GM19240 (cell line): ENCODE data around the gene NANOS1.
A peak's percentile ranks its signal among the peaks of the same experiment; 100 is the strongest.
"Not testable (repeated sequence)": the region's sequence is repeated elsewhere in the genome, so short reads cannot be mapped to it uniquely, and the experiment has no call there.

Experiments used
- DNase-seq: peaks from one replicate; pipeline ENCODE4 v3.0.0; 2011; ENCODE audit warnings: low spot score; ENCODE audit not compliant: insufficient read length

Gene NANOS1

GRCh38 chr10:119006451-119007210 is 22.9 kb upstream of the NANOS1 start:
- no peak for DNase-seq

DNA sequence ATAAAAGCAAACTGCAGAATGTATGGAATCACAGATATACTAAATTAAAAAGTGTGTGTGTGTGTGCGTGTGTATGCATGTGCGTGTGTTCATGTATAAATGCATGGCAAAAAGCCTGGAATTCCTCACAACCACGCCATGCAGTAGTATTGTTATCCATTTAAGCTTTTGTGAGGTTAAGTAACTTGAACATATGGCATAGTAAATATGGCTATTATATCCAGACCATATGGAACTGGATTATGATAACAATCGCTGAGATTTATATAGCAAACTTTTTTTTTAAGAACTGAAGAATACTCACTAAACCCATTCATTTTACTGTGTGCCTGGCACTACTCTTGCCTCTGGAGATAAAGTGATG is 22.3 kb upstream of the NANOS1 start:
- no peak for DNase-seq

DNA sequence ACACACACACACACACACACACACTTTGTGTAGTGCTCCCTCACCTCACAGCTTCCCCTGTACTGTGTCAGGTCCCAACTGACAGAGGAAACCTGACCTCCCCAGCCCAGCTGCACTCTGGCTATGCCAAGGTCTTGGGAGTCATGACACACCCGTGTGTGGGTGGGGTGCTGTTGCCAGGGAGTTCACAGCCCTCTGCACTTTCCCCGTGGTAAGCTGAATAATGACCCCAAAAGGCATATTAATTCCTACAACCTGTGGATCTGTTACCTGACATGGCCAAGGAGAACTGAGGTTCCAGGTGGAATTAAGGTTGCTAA is 8.9 kb upstream of the NANOS1 start:
- no peak for DNase-seq

DNA sequence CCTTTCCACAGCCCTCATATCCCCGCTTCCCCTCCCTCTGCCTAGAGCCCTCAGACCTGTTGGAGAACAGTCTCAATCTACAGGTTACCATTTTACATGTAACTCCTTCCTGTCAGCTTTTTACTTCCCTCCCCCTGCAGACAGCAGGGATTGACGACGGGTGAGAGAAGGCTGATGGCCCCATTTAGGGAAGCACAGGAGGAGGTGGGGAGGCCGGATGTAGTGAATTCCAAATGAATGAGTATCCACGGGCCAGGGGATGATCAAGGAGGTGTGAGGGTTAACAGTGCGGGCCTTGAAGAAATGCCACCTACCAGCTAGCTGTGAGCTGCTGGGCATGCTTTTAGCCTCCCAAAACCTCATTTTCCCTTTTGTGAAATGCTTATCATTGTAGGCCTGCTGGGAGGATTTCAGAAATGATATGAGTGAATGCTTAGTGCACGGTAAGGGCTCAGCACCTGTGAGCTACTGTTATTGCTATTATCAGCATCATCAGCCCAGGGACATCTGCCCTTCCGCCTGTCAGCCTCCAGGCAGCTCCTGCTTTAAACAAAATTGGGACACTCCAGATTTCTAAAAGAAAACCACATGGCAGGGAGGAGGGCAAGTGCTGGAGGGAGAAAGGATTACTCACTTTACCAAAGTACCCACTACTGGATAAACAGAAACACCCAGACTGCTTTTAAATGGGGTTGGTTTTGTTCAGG is 6.5 kb upstream of the NANOS1 start:
- no peak for DNase-seq

- no peak for DNase-seq
These were observed 6.0 kb upstream of the NANOS1 start for GRCh38 chr10:119023553-119023868.

- DNase-seq, result no peak
These were observed 4.6 kb upstream of the NANOS1 start for GRCh38 chr10:119024882-119025281.

GRCh38 chr10:119025336-119025735 is 4.2 kb upstream of the NANOS1 start:
- DNase-seq, result no peak

GRCh38 chr10:119025776-119026175 is 3.7 kb upstream of the NANOS1 start:
- DNase-seq, result no peak

GRCh38 chr10:119026301-119027110 is 3.0 kb upstream of the NANOS1 start:
- no peak for DNase-seq

DNA sequence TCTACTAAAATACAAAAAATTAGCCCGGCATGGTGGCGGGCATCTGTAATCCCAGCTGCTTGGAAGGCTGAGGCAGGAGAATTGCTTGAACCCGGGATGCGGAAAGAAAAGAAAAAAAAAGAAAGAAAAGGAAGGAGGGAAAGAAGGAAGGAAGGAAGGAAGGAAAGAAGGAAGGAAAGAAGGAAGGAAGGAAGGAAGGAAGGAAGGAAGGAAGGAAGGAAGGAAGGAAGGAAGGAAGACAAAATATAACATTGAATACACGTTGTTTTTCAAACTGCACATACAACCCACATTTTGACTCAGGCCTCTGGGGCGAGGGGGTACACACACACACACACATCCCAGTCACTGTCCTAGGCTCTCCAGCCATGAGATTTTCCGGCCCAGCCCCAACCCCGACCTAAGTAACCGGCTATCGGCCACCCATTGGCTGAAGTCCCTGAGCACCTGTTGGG is 1.0 kb upstream of the NANOS1 start:
- not testable (repeated sequence) for DNase-seq

- DNase-seq, result peak; percentile 89
These were observed 458 bp upstream of the NANOS1 start for GRCh38 chr10:119028900-119029612.

- DNase-seq, result peak; percentile 51
These were observed 1.1 kb downstream of the NANOS1 start for GRCh38 chr10:119030421-119031250.

- no peak for DNase-seq
These were observed 2.1 kb downstream of the NANOS1 start for GRCh38 chr10:119031496-119032059.

- no peak for DNase-seq
These were observed 9.6 kb downstream of the NANOS1 start for GRCh38 chr10:119039161-119039560.

DNA sequence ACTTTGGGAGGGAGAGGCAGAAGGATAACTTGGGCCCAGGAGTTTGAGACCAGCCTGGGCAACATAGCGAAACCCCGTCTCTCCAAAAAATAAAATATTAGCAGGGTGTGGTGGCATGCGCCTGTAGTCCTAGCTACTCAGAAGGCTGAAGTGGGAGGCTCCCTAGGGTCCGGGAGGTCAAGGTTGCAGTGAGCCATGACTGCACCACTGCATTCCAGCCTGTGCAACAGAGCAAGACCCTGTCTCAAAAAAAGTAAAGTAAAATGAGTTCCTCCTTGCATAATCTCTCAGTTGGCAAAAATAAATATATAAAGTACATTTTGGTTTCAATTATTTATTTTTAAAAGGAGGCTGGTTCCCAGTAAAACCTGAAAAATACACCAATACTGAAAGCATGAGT is 11.8 kb downstream of the NANOS1 start:
- DNase-seq, result no peak

DNA sequence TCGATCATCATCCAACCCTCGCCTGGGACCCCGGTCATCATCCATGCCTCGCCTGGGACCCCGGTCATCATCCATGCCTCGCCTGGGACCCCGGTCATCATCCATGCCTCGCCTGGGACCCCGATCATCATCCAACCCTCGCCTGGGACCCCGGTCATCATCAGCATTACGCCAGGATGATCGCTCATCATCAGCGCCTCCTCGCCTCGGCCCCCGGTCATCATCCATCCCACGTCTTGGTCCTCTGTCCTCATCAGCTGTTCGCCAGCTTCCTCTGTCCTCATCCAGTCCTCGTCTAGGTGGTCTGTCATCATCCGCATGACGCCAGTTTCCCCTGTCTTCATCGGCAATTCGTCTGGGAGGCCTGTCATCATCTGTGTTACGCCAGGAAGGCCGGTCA is 12.7 kb downstream of the NANOS1 start:
- DNase-seq, result no peak

- DNase-seq, result no peak
These were observed 16.0 kb downstream of the NANOS1 start for GRCh38 chr10:119045561-119045960.

DNA sequence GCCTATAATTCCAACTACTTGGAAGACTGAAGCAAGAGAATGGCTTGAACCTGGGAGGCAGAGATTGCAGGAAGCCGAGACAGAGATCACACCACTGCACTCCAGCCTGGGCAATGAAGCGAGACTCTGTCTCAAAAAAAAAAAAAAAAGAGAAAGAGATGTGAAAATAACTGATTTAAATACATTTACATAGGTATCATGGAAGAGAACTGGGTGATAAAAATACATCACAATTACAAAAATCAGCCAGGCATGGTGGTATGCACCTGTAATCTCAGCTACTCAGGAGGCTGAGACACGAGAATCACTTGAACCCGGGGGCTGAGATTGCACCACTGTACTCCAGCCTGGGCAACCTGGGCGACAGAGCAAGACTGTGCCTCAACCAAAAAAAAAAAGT is 19.8 kb downstream of the NANOS1 start:
- no peak for DNase-seq

- no peak for DNase-seq
These were observed 20.3 kb downstream of the NANOS1 start for GRCh38 chr10:119049777-119050176.

DNA sequence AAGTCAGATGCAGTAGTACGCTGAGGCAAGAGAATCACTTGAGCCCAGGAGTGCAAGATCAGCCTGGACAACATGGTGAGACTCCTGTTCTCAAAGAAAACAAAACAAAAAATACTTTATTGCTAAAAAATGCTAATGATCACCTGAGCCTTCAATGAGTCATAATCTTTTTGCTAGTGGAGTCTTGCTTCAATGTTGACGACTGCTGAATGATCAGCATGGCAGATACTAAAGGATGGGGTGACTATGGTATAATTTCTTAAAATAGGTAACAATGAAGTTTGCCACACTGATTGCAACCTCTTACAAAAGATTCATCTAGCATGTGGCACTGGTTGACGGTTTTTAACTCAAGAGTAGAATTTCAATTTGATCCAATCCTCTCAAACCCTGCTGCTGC is 22.3 kb downstream of the NANOS1 start:
- no peak for DNase-seq

DNA sequence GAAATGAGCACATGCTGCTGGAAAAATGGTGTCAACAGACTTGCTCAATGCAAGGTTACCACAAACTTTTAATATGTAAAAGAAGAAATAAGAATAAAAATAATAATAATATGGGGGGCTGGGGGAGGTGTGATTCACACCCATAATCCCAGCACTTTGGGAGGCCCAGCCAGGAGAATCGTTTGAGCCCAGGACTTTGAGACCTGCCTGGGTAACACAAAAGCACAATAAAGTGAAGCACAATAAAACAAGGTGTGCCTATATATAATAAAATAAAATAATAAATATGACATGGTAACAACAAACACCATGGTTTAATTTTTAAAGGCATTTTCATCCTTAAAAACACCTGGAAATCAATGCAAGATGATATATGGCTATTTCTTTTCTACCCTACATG is 26.0 kb downstream of the NANOS1 start:
- no peak for DNase-seq
